ENCODE measurements around the gene NKIRAS2.
"Not testable (repeated sequence)": the region's sequence is repeated elsewhere in the genome, so short reads cannot be mapped to it uniquely, and the experiment has no call there.

The NKIRAS2 gene

GRCh38 chr17:41998497-41998896, 21.4 kb upstream of the NKIRAS2 start:
- DNase-seq (ENCODE audit: low spot score): no peak

- no peak for DNase-seq (ENCODE audit: low spot score)
Measured at GRCh38 chr17:42000413-42001133, 19.3 kb upstream of the NKIRAS2 start.

- no peak for DNase-seq (ENCODE audit: low spot score)
Measured at GRCh38 chr17:42001729-42002128, 18.2 kb upstream of the NKIRAS2 start.

- DNase-seq (ENCODE audit: low spot score): no peak
Measured at GRCh38 chr17:42002175-42002791, 17.6 kb upstream of the NKIRAS2 start.

- peak; percentile 67 for DNase-seq (ENCODE audit: low spot score)
Measured at GRCh38 chr17:42002792-42003301, 17.0 kb upstream of the NKIRAS2 start.

GRCh38 chr17:42005166-42005565, 14.7 kb upstream of the NKIRAS2 start:
- no peak for DNase-seq (ENCODE audit: low spot score)

GRCh38 chr17:42009170-42009569, 10.7 kb upstream of the NKIRAS2 start:
- DNase-seq (ENCODE audit: low spot score): peak; percentile 86

GRCh38 chr17:42010266-42010680, 9.6 kb upstream of the NKIRAS2 start:
- DNase-seq (ENCODE audit: low spot score): not testable (repeated sequence)

- DNase-seq (ENCODE audit: low spot score): no peak
Measured at GRCh38 chr17:42010898-42011516, 8.9 kb upstream of the NKIRAS2 start.

- not testable (repeated sequence) for DNase-seq (ENCODE audit: low spot score)
Measured at GRCh38 chr17:42012363-42012762, 7.5 kb upstream of the NKIRAS2 start.

GRCh38 chr17:42013740-42014139, 6.2 kb upstream of the NKIRAS2 start:
- not testable (repeated sequence) for DNase-seq (ENCODE audit: low spot score)

GRCh38 chr17:42016411-42016831, 3.5 kb upstream of the NKIRAS2 start:
- DNase-seq (ENCODE audit: low spot score): no peak

- DNase-seq (ENCODE audit: low spot score): peak; percentile 93
Measured at GRCh38 chr17:42016941-42017865, 2.7 kb upstream of the NKIRAS2 start, which contains the start of gene DNAJC7. Gene DNAJC7, minus strand, starts transcription at chr17:42017439. Its CDS starts 23 bp downstream, at chr17:42017416.

- DNase-seq (ENCODE audit: low spot score): no peak
Measured at GRCh38 chr17:42017866-42018200, 2.1 kb upstream of the NKIRAS2 start.

GRCh38 chr17:42018339-42018738, 1.6 kb upstream of the NKIRAS2 start:
- no peak for DNase-seq (ENCODE audit: low spot score)

- no peak for DNase-seq (ENCODE audit: low spot score)
Measured at GRCh38 chr17:42018988-42019387, 902 bp upstream of the NKIRAS2 start.

- DNase-seq (ENCODE audit: low spot score): not testable (repeated sequence)
Measured at GRCh38 chr17:42020845-42021244, 955 bp downstream of the NKIRAS2 start.

- DNase-seq (ENCODE audit: low spot score): no peak
Measured at GRCh38 chr17:42023524-42024349, 3.8 kb downstream of the NKIRAS2 start.

GRCh38 chr17:42025191-42025579, 5.3 kb downstream of the NKIRAS2 start:
- no peak for DNase-seq (ENCODE audit: low spot score)

- no peak for DNase-seq (ENCODE audit: low spot score)
Measured at GRCh38 chr17:42025936-42026335, 6.0 kb downstream of the NKIRAS2 start.
